Measurements from ENCODE around the gene SPDYE5.

The SPDYE5 gene

DNA sequence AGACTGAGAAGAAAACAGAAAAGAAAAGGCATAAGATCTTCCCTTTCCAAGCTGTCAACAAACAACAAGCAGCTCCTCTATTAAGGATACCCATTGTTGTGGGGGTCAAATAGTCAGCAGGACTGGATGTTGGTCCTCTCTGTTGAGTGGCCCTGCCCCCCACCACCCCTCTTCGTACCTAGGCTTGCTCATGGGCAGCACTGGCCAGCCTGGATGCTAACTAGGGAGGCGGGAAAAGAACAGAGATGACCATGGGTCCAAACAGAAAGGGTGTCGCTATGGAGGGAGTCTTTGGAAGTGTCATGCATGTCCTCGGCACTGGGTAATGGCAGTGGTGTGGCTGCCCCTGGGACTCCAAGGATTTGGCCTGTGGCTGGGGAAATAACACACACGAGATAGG is 45.6 kb downstream of the SPDYE5 start:
- DNase-seq (ENCODE audit: low read depth): no peak

DNA sequence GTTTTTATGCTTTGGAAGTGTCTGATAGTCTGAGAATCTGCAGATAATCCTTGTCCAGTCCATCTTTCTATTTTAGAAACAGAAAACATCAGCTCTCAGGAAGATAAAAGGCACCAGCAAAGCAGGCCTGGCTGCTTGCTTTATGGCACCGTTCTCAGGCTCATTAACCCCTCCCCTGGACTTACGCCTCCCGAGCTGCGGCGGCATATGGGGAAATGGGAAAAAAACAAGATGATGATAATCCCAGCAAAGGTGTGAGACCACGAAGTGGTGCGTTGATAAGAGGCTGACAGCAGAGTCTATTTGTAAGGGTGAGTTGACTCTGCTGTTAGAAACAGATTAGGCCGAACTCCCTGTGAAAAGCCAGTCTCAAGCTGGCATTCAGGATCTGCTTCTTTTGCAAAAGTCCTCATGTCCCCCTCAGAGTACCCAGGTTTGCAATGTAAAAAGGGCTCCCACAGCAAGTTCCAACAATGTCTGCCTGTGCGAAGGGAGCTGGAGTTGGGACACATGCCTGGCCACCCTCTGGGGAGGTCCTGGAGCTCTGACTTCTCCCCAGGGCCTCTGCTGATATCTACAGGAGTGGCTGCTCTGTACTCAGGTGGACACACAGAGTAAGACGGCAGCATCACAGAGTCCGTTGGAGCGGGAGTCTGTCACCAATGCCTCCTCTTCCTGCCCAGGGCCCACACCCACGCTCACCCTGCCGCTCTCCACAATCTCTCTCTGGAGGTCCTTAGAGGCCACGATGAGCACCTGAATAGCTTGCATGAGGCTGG is 54.3 kb downstream of the SPDYE5 start:
- DNase-seq (ENCODE audit: low read depth): no peak

All from activated T-cell treated with anti-CD3 and anti-CD28 coated beads for 1 hour (primary cell).